Measurements from ENCODE around the gene CDK6.

Gene CDK6

DNA sequence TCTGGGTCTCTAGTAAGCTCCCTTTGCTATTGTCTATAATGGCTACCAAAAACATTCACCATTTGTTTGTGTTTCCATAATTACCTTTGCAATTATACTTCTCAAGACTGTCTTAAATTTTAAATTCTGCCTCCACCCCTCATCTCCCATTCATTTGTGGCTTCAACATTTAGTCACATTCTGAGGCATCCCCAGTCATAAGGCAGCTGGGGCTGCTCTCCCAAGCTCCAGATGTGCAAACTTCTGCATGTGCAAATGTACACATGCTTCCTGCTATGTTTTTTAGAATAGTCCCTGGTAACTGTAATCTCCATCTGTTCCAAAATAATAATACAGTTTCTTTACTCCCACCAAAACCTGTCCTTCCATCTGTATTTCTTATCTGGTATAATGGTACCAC lies 97.3 kb downstream of the CDK6 start:
- Histone ChIP-seq H3K4me1 (ENCODE audit: control insufficient read depth, insufficient read depth, low read length) (no peaks in the 10 kb centered on the region), H3K9me3 (ENCODE audit: control insufficient read depth, insufficient read depth, low read length) (no peaks in the 10 kb centered on the region), H3K4me3 (ENCODE audit: low read length) (no peak overlapping the region), H3K27me3 (ENCODE audit: control insufficient read depth, insufficient read depth, low read length) (no peaks in the 10 kb centered on the region), H3K36me3 (ENCODE audit: control insufficient read depth, insufficient read depth, low read length) (no peaks in the 10 kb centered on the region), H3K27ac (ENCODE audit: low read length) (no peak overlapping the region)
- DNase-seq (ENCODE audit: low read depth, low spot score), result no peak

DNA sequence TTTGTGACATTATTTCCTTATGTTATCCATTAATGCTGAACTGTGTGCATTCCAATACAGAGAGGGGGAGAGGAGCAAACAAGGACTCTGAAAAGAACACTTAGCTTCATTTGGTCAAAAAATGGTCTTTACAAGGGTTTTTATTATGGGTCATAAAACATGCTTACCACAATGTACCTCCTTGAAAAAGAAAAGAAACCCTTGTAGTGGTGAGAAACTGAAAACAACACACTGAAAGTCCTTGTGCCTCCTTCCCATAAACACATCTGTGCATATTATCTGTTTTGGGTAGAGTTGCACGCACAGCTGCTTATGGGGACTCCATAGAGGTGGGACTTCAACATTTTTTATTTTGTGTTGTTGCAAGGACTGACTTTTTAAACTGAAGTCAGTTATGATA lies 98.7 kb downstream of the CDK6 start:
- H3K4me3 ChIP-seq (ENCODE audit: low read length), result no peak overlapping the region
- no CpG with 5 or more reads among the region's 1 CpG for WGBS (ENCODE audit: insufficient coverage, insufficient read length)
- H3K36me3 ChIP-seq (ENCODE audit: control insufficient read depth, insufficient read depth, low read length), result no peaks in the 10 kb centered on the region
- no peak overlapping the region for H3K27ac ChIP-seq (ENCODE audit: low read length)
- H3K9me3 ChIP-seq (ENCODE audit: control insufficient read depth, insufficient read depth, low read length), result no peaks in the 10 kb centered on the region
- H3K4me1 ChIP-seq (ENCODE audit: control insufficient read depth, insufficient read depth, low read length), result no peaks in the 10 kb centered on the region
- DNase-seq (ENCODE audit: low read depth, low spot score), result no peak
- no peaks in the 10 kb centered on the region for H3K27me3 ChIP-seq (ENCODE audit: control insufficient read depth, insufficient read depth, low read length)

DNA sequence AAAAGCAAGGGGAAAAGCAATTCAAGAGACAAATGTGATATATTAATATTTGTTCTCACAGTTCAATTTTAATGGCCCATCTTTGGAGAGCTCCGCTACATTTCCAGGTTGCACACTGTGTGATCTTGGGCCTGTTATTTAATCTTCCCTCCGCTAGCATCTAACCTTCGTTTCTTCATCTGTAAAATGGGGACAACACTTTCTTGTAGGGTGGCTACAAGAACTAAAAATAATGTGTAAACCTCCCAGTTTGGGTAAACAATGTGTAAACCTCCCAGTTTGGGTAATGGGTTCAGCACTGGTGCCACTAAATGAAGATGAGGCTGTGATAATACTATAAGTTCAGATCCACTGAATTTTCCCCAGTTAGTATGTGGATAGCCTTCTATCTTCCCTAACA lies 99.5 kb downstream of the CDK6 start:
- whole genome bisulfite sequencing (ENCODE audit: insufficient coverage, insufficient read length), result no CpG with 5 or more reads among the region's 3 CpGs
- no peaks in the 10 kb centered on the region for H3K9me3 ChIP-seq (ENCODE audit: control insufficient read depth, insufficient read depth, low read length)
- no peaks in the 10 kb centered on the region for H3K36me3 ChIP-seq (ENCODE audit: control insufficient read depth, insufficient read depth, low read length)
- H3K4me1 ChIP-seq (ENCODE audit: control insufficient read depth, insufficient read depth, low read length), result no peaks in the 10 kb centered on the region
- DNase-seq (ENCODE audit: low read depth, low spot score), result no peak
- no peak overlapping the region for H3K4me3 ChIP-seq (ENCODE audit: low read length)
- H3K27ac ChIP-seq (ENCODE audit: low read length), result no peak overlapping the region
- no peaks in the 10 kb centered on the region for H3K27me3 ChIP-seq (ENCODE audit: control insufficient read depth, insufficient read depth, low read length)

DNA sequence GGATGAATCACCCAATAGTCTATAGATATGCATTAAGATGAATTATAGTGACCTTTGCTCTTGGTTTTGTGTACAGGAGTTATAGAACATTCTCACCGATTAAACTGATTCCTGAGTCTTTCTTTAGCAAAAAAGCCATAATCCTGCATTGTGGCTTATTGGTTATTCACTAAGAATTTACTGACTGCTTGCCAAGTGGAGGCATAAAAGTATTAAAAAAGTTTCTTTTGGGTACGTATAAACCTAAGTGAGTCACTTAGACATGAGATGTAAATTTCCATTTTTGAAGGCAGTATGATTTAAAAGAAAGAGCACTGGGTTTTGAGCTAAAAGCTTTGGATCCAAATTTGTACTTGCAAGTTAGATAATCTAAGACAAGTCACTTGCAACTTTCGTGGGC lies 100.7 kb downstream of the CDK6 start:
- DNase-seq (ENCODE audit: low read depth, low spot score), result no peak
- Histone ChIP-seq H3K9me3 (ENCODE audit: control insufficient read depth, insufficient read depth, low read length) (no peaks in the 10 kb centered on the region), H3K4me1 (ENCODE audit: control insufficient read depth, insufficient read depth, low read length) (no peaks in the 10 kb centered on the region), H3K27me3 (ENCODE audit: control insufficient read depth, insufficient read depth, low read length) (no peaks in the 10 kb centered on the region), H3K27ac (ENCODE audit: low read length) (no peak overlapping the region), H3K4me3 (ENCODE audit: low read length) (no peak overlapping the region), H3K36me3 (ENCODE audit: control insufficient read depth, insufficient read depth, low read length) (no peaks in the 10 kb centered on the region)
- WGBS (ENCODE audit: insufficient coverage, insufficient read length), result no CpG with 5 or more reads among the region's 3 CpGs

DNA sequence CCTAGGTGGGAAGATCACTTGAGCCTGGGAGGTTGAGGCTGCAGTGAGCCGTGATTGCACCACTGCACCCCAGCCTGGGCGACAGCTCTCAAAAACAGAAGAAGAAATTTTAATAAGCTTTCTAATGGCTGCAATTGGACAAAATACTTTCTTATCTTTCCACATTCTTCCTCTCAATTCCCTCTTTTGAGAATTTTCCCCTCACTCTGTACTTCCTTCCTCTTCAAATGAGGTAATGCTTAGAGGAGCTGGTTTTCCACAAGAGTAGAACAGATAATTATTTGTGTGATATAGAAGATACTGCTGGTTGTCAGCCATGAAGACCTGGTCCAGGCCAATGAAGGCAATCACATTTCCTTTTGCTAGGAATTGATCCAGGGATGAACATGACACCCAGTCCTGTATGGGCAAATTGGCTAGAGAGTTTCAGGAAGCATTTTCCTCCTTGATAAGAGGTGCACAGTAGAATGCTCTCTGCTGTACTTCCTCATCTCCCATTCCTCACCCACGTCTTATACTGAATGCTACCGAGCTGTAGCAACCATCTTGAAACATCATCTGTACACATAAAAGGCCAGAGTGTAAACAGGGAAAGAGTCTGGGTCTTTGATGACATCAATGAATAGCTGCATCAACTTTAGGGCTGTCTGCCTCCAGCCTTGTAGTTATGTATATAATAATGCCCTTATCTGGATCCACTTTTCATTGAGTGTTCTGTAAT lies 103.9 kb downstream of the CDK6 start:
- H3K4me1 ChIP-seq (ENCODE audit: control insufficient read depth, insufficient read depth, low read length), result no peaks in the 10 kb centered on the region

DNA sequence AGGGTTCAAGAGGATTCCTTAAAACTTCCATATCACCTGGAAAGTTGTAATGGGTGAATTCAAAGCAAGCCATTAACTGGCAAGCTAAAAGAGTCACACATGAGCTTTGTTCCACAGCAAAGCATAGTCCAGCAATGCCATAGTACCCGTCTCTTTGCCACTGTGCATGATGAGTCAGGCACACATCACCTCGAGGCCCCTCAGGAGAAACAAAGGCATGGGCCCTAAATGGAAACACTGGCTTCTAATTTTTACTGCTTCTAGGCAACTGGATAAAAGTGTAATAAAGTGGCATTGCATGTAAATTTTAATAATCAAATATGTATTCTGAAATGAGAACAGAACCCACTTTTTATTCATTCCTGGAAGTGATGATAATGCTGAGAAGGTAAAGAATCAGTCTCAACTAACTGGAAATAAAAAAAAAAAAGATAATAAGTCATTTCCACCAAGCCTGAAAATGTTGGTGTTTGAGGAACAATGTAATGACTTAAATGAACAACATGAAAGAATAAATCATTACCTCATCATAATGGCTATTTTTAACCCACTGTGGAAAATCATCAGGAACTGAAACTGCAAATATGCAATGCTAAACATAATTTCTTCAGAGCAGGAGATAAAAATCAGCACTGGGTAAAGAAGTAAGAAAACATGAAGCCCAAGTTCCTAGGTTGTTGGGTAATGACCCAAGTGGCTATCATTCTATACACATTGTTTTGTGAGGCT lies 104.9 kb downstream of the CDK6 start:
- no CpG with 5 or more reads among the region's 2 CpGs for WGBS (ENCODE audit: insufficient coverage, insufficient read length)
- Histone ChIP-seq H3K4me1 (ENCODE audit: control insufficient read depth, insufficient read depth, low read length) (no peaks in the 10 kb centered on the region), H3K36me3 (ENCODE audit: control insufficient read depth, insufficient read depth, low read length) (no peaks in the 10 kb centered on the region), H3K4me3 (ENCODE audit: low read length) (no peak overlapping the region), H3K9me3 (ENCODE audit: control insufficient read depth, insufficient read depth, low read length) (no peaks in the 10 kb centered on the region), H3K27me3 (ENCODE audit: control insufficient read depth, insufficient read depth, low read length) (no peaks in the 10 kb centered on the region), H3K27ac (ENCODE audit: low read length) (no peak overlapping the region)
- DNase-seq (ENCODE audit: low read depth, low spot score), result no peak

More for the DNA sequence above, 103.9 kb downstream of the CDK6 start:
- Histone ChIP-seq H3K4me3 (ENCODE audit: low read length) (no peak overlapping the region), H3K27me3 (ENCODE audit: control insufficient read depth, insufficient read depth, low read length) (no peaks in the 10 kb centered on the region), H3K9me3 (ENCODE audit: control insufficient read depth, insufficient read depth, low read length) (no peaks in the 10 kb centered on the region), H3K36me3 (ENCODE audit: control insufficient read depth, insufficient read depth, low read length) (no peaks in the 10 kb centered on the region), H3K27ac (ENCODE audit: low read length) (no peak overlapping the region)
- WGBS (ENCODE audit: insufficient coverage, insufficient read length), result no CpG with 5 or more reads among the region's 4 CpGs
- DNase-seq (ENCODE audit: low read depth, low spot score), result no peak

DNA sequence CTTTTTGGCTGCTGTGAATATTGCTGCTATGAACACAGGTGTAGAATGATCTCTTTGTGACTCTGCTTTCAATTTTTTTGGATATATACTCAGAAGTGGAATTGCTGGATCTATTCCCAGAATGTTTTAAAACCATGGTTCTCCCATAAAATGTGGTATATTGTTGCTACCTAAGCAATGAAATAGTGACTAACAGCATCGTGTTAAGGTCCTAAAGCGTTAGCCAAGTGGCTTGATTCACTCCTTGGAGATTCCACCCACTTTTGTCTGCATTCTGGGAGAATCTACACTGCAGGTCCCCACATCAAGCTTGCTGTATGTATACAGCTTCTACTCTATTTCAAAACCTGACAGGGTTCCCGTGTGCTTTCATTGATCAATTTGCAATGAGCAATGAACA lies 105.6 kb downstream of the CDK6 start:
- Histone ChIP-seq H3K36me3 (ENCODE audit: control insufficient read depth, insufficient read depth, low read length) (no peaks in the 10 kb centered on the region), H3K27ac (ENCODE audit: low read length) (no peak overlapping the region), H3K27me3 (ENCODE audit: control insufficient read depth, insufficient read depth, low read length) (no peaks in the 10 kb centered on the region), H3K4me1 (ENCODE audit: control insufficient read depth, insufficient read depth, low read length) (no peaks in the 10 kb centered on the region), H3K4me3 (ENCODE audit: low read length) (no peak overlapping the region), H3K9me3 (ENCODE audit: control insufficient read depth, insufficient read depth, low read length) (no peaks in the 10 kb centered on the region)
- DNase-seq (ENCODE audit: low read depth, low spot score), result no peak
- WGBS (ENCODE audit: insufficient coverage, insufficient read length), result no CpG with 5 or more reads among the region's 3 CpGs

DNA sequence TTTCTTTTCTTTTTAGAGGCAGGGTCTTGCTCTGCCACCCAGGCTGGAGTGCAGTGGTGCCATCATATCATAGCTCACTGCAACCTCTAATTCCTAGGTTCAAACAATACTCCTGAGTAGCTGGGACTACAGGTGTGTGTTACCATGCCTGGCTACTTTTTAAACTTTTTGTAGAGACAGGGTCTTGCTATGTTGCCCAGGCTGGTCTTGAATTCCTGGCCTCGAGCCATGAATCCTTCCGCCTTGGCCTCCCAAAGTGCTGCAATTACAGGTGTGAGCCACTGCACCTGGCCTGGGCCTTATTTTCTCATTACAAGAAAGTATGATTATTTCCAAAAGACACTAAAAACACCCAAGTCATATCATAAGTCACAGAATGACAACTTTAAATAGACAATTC lies 106.6 kb downstream of the CDK6 start:
- no CpG with 5 or more reads among the region's 2 CpGs for WGBS (ENCODE audit: insufficient coverage, insufficient read length)
- Histone ChIP-seq H3K27ac (ENCODE audit: low read length) (no peak overlapping the region), H3K4me3 (ENCODE audit: low read length) (no peak overlapping the region), H3K36me3 (ENCODE audit: control insufficient read depth, insufficient read depth, low read length) (no peaks in the 10 kb centered on the region), H3K27me3 (ENCODE audit: control insufficient read depth, insufficient read depth, low read length) (no peaks in the 10 kb centered on the region), H3K9me3 (ENCODE audit: control insufficient read depth, insufficient read depth, low read length) (no peaks in the 10 kb centered on the region), H3K4me1 (ENCODE audit: control insufficient read depth, insufficient read depth, low read length) (no peaks in the 10 kb centered on the region)
- DNase-seq (ENCODE audit: low read depth, low spot score), result no peak

DNA sequence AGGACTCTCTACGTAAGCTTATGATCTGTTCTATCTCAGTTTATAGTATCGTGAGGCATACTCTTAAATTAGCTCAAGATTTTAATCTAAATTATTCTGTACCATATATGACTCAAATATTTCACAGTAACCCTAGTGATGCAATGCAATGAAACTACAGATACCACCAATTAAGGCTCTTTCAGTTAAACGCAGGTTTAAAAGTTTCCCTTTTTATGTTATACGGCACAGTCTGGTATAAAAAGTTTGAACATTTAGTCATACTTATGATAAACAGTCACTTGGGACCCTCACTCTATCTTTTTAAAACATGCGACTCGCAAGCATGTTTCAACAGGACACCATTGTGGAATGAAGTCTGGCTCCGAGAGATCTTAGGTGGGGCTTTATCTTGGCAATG lies 107.2 kb downstream of the CDK6 start:
- WGBS (ENCODE audit: insufficient coverage, insufficient read length), result no CpG with 5 or more reads among the region's 7 CpGs
- no peaks in the 10 kb centered on the region for H3K9me3 ChIP-seq (ENCODE audit: control insufficient read depth, insufficient read depth, low read length)
- no peak for DNase-seq (ENCODE audit: low read depth, low spot score)
- no peak overlapping the region for H3K27ac ChIP-seq (ENCODE audit: low read length)
- H3K4me1 ChIP-seq (ENCODE audit: control insufficient read depth, insufficient read depth, low read length), result no peaks in the 10 kb centered on the region
- H3K27me3 ChIP-seq (ENCODE audit: control insufficient read depth, insufficient read depth, low read length), result no peaks in the 10 kb centered on the region
- no peaks in the 10 kb centered on the region for H3K36me3 ChIP-seq (ENCODE audit: control insufficient read depth, insufficient read depth, low read length)
- H3K4me3 ChIP-seq (ENCODE audit: low read length), result no peak overlapping the region

DNA sequence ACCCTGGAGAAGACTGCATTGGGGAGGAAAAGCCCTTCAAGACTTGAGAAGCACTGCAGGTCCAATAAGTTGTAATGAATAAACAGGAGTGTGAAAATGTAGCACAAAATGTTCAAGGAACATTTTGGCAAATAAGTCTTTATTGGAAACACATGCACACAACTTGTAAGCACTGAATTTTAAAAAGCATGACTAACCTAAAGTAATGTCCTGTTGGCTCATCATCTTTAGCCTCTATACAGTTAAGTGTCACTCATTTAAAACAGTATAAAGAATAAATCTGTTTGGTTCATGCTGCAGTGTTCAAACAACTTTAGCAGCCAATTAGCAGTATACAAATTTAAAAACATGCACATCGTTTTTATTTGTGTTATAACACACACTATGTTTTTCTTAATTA lies 108.6 kb downstream of the CDK6 start:
- H3K4me1 ChIP-seq (ENCODE audit: control insufficient read depth, insufficient read depth, low read length), result no peaks in the 10 kb centered on the region; the same call in 1 of the 2 replicates
- H3K36me3 ChIP-seq (ENCODE audit: control insufficient read depth, insufficient read depth, low read length), result no peaks in the 10 kb centered on the region
- no peak for DNase-seq (ENCODE audit: low read depth, low spot score)
- no peaks in the 10 kb centered on the region for H3K27me3 ChIP-seq (ENCODE audit: control insufficient read depth, insufficient read depth, low read length)
- WGBS (ENCODE audit: insufficient coverage, insufficient read length), result no CpG with 5 or more reads among the region's 1 CpG
- H3K4me3 ChIP-seq (ENCODE audit: low read length), result no peak overlapping the region
- no peaks in the 10 kb centered on the region for H3K9me3 ChIP-seq (ENCODE audit: control insufficient read depth, insufficient read depth, low read length)
- H3K27ac ChIP-seq (ENCODE audit: low read length), result no peak overlapping the region
